ENCODE data around the gene LMCD1. TPM values are rescaled to one million over a fixed set of nuclear protein-coding genes. Genes with fewer than 3 reads are reported as not detected.

LMCD1 gene
- total RNA-seq, 4 donors from 2014 or later, result 1.6 to 90.8 (median 12.3) TPM

- Histone ChIP-seq H3K9me3 (no peaks in the 10 kb centered on the region), H3K27ac (no peak overlapping the region), H3K27me3 (no peaks in the 10 kb centered on the region), H3K36me3 (no peaks in the 10 kb centered on the region), H3K4me3 (no peak overlapping the region), H3K4me1 (peaks cover 0 to 20% (median 0%) of the 10 kb centered on the region in 4 donors)
- DNase-seq, result no peak
- TF ChIP-seq CTCF (IDR thresholded peaks at IDR 0.05) (no peak), POLR2A (IDR thresholded peaks at IDR 0.05) (no peak)
These were observed 24.3 kb downstream of the LMCD1 start for GRCh38 chr3:8525893-8526292.

GRCh38 chr3:8529181-8529637 lies 27.6 kb downstream of the LMCD1 start:
- Histone ChIP-seq H3K4me1 (peaks cover 0 to 28% (median 0%) of the 10 kb centered on the region in 4 donors), H3K4me3 (no peak overlapping the region), H3K9me3 (no peaks in the 10 kb centered on the region), H3K36me3 (no peaks in the 10 kb centered on the region), H3K27me3 (no peaks in the 10 kb centered on the region), H3K27ac (peak overlapping the region in 2 of 4 donors; percentile 2 to 26)
- no peak for DNase-seq
- no peak for TF ChIP-seq CTCF (IDR thresholded peaks at IDR 0.05)
- no peak for TF ChIP-seq POLR2A (IDR thresholded peaks at IDR 0.05)

GRCh38 chr3:8529738-8530525 lies 28.3 kb downstream of the LMCD1 start:
- Histone ChIP-seq H3K4me1 (peaks cover 0 to 28% (median 0%) of the 10 kb centered on the region in 4 donors), H3K4me3 (no peak overlapping the region), H3K9me3 (no peaks in the 10 kb centered on the region), H3K27ac (peak overlapping the region in 2 of 4 donors; percentile 6 to 26), H3K27me3 (no peaks in the 10 kb centered on the region), H3K36me3 (no peaks in the 10 kb centered on the region)
- DNase-seq, result no peak
- TF ChIP-seq POLR2A (IDR thresholded peaks at IDR 0.05) (no peak), CTCF (IDR thresholded peaks at IDR 0.05) (no peak)

GRCh38 chr3:8530581-8530980 lies 29.0 kb downstream of the LMCD1 start:
- H3K27ac ChIP-seq, result peak overlapping the region in 1 of 4 donors; percentile 6
- H3K9me3 ChIP-seq, result no peaks in the 10 kb centered on the region
- no peak overlapping the region for H3K4me3 ChIP-seq
- no peaks in the 10 kb centered on the region for H3K36me3 ChIP-seq
- no peak for DNase-seq
- TF ChIP-seq POLR2A (IDR thresholded peaks at IDR 0.05), result no peak
- TF ChIP-seq CTCF (IDR thresholded peaks at IDR 0.05), result no peak
- peaks cover 0 to 28% (median 0%) of the 10 kb centered on the region in 4 donors for H3K4me1 ChIP-seq
- H3K27me3 ChIP-seq, result no peaks in the 10 kb centered on the region

GRCh38 chr3:8532251-8532871 lies 30.7 kb downstream of the LMCD1 start:
- Histone ChIP-seq H3K4me1 (peaks cover 0 to 28% (median 0%) of the 10 kb centered on the region in 4 donors), H3K9me3 (no peaks in the 10 kb centered on the region), H3K27me3 (no peaks in the 10 kb centered on the region), H3K36me3 (peaks cover 0 to 4% (median 0%) of the 10 kb centered on the region in 3 donors), H3K27ac (peak overlapping the region in 1 of 4 donors; percentile 27), H3K4me3 (no peak overlapping the region)
- TF ChIP-seq POLR2A (IDR thresholded peaks at IDR 0.05) (no peak), CTCF (IDR thresholded peaks at IDR 0.05) (no peak)
- DNase-seq, result no peak
